Panc1 (cell line): ENCODE results near the gene POLR3B.

ENCODE experiments used
- TCF7L2 ChIP-seq: IDR thresholded peaks from 2 replicates; pipeline ENCODE4 v1.6.1; 2011; ENCODE audit warnings: mild to moderate bottlenecking, low read depth, low read length, inconsistent platforms
- TF ChIP-seq, protein P1 (sequence below): fragments of 450-650 bp; IDR thresholded peaks from 2 replicates; pipeline ENCODE4 v1.5.1; 2017; ENCODE audit warnings: mild to moderate bottlenecking
- TF ChIP-seq, protein P2 (sequence below), 2 experiments: IDR thresholded peaks; 2 replicates each; pipeline ENCODE4 v1.6.1; 2011 to 2012; ENCODE audit warnings: low read depth in 2 of 2, control low read depth in 1 of 2, low read length in 1 of 2, mild to moderate bottlenecking in 1 of 2, moderate library complexity in 1 of 2; ENCODE audit not compliant: insufficient read depth in 1 of 2

DNA sequence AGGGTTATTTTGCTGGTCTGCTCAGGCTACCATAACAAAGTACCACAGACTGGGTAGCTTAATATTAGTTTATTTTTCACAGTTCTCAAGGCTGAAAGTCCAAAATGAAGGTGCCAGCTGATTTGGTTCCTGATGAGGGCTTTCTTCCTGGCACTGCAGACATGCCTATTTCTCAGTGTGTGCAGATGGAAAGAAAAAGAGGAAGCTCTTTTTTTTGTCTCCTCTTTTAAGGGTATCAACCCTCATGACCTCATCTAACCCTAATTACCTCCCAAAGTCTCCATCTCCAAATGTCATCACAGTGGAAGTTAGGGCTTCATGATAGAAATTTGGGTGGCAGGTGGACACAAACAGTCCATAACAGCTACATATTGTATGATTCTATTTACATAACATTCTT, 25.0 kb upstream of the POLR3B start:
- TF ChIP-seq, protein P1, sequence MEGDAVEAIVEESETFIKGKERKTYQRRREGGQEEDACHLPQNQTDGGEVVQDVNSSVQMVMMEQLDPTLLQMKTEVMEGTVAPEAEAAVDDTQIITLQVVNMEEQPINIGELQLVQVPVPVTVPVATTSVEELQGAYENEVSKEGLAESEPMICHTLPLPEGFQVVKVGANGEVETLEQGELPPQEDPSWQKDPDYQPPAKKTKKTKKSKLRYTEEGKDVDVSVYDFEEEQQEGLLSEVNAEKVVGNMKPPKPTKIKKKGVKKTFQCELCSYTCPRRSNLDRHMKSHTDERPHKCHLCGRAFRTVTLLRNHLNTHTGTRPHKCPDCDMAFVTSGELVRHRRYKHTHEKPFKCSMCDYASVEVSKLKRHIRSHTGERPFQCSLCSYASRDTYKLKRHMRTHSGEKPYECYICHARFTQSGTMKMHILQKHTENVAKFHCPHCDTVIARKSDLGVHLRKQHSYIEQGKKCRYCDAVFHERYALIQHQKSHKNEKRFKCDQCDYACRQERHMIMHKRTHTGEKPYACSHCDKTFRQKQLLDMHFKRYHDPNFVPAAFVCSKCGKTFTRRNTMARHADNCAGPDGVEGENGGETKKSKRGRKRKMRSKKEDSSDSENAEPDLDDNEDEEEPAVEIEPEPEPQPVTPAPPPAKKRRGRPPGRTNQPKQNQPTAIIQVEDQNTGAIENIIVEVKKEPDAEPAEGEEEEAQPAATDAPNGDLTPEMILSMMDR, result no peak
- no peak for TF ChIP-seq TCF7L2
- TF ChIP-seq, protein P2, sequence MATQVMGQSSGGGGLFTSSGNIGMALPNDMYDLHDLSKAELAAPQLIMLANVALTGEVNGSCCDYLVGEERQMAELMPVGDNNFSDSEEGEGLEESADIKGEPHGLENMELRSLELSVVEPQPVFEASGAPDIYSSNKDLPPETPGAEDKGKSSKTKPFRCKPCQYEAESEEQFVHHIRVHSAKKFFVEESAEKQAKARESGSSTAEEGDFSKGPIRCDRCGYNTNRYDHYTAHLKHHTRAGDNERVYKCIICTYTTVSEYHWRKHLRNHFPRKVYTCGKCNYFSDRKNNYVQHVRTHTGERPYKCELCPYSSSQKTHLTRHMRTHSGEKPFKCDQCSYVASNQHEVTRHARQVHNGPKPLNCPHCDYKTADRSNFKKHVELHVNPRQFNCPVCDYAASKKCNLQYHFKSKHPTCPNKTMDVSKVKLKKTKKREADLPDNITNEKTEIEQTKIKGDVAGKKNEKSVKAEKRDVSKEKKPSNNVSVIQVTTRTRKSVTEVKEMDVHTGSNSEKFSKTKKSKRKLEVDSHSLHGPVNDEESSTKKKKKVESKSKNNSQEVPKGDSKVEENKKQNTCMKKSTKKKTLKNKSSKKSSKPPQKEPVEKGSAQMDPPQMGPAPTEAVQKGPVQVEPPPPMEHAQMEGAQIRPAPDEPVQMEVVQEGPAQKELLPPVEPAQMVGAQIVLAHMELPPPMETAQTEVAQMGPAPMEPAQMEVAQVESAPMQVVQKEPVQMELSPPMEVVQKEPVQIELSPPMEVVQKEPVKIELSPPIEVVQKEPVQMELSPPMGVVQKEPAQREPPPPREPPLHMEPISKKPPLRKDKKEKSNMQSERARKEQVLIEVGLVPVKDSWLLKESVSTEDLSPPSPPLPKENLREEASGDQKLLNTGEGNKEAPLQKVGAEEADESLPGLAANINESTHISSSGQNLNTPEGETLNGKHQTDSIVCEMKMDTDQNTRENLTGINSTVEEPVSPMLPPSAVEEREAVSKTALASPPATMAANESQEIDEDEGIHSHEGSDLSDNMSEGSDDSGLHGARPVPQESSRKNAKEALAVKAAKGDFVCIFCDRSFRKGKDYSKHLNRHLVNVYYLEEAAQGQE (IDR thresholded peaks at IDR 0.05; ENCODE audit: insufficient read depth in 1 of 2, low read depth in 2 of 2, low read length in 1 of 2), result no peak
